ENCODE results near the gene LHX8.

LHX8 gene

DNA sequence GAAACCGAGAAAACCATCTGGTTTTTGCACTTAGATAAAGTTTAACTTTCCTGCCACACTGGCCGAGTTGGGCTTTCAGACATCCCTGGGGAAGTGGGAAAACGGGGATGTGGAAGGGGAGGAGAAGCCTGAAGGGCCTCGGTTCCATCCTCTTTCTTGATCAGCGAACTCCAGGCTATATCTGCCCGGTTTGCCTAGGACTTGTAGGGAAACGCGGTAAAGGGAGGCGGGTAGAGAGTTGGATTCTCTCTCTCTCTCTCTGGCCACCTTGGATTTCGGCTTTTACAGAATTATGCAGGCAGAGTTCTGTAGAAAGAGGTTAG is 4.6 kb upstream of the LHX8 start:
- peaks cover 90% of the 10 kb centered on the region for H3K27me3 Mint-ChIP-seq
- H3K9me3 Mint-ChIP-seq = no peaks in the 10 kb centered on the region
- H3K4me3 Mint-ChIP-seq = no peak overlapping the region
- no peak overlapping the region for H3K27ac Mint-ChIP-seq
- H3K4me1 Mint-ChIP-seq = peaks cover 2% of the 10 kb centered on the region
- peaks cover 4% of the 10 kb centered on the region for H3K36me3 Mint-ChIP-seq (ENCODE audit: low read depth)
- DNase-seq (no peak), ATAC-seq (no peak)

DNA sequence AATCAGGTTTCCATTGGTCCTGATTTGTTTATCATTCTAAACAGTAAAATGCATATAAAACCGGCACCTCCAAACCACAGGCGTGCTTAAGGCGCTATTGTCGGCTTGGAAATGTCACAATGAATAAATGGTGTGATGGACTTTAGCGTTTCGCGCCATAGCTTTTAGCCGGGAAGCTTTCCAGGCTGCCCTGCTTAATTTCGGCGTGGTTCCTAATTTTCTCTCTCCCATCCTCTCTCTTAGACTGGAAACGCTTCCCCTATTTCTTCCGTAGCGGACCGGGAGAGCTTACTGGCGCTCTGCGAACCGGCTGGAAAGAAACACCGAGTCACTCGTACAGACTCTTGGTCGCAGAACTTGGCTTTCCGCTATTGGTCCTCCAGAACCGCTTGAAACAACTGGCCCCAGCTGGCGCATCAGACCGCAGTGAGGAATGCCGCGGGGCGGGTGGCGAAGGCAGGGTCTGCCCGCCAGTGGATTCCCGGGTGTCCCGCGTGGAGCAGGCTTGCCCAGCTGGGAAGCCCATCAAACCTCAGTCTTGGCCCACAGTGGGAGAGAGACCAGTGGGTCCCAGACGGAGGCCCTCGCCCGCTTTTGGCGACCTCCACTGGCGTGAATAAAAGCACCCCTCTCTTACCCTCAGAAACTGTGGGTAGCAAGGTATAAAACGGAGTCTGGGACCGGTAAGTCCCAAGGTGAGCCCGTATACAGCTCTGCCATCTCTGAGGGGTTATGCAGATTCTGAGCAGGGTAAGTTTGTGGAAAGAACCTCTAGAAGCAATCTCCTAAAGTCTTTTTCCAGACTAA is 4.0 kb upstream of the LHX8 start:
- ATAC-seq (no peak), DNase-seq (no peak)
- Mint-ChIP-seq H3K36me3 (ENCODE audit: low read depth) (peaks cover 4% of the 10 kb centered on the region), H3K27ac (no peak overlapping the region), H3K4me1 (peaks cover 6% of the 10 kb centered on the region), H3K4me3 (no peak overlapping the region), H3K27me3 (peaks cover 92% of the 10 kb centered on the region), H3K9me3 (no peaks in the 10 kb centered on the region)

DNA sequence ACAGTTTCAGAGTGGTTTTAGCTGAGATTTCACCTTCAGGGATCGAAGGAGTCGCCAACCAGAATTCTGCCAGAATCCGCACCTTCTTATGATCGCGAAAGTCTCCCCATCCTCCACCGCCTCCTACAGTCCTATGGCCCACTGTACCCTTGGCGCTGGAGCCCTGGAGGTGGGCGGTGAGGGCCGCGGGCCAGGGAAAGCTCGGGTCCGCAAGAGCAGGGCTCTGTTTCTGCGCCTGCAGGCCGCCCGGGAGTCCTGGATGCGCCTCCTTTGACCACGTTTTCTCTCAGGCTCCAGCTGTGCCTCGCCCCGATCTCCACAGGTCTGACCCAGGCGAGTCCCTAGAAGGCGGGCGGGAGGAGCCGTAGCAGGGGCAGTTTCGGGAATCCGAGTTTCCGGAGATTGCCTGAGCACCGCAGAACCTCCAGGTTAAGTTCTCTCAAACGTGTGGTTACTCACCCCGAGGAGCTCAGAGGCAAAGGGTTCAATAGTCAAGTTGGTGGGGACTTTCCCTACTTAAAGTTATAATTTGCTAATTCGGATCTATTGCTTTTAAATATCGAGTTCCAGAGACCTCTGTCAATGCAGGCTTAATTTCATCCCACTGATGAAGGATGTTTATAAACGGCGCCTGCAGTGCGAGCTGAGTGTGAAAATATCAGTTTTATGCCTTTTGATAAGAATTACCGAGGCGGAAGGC is 3.2 kb upstream of the LHX8 start:
- H3K36me3 Mint-ChIP-seq (ENCODE audit: low read depth) = peaks cover 4% of the 10 kb centered on the region
- DNase-seq (no peak), ATAC-seq (no peak)
- H3K9me3 Mint-ChIP-seq = no peaks in the 10 kb centered on the region
- no peak overlapping the region for H3K27ac Mint-ChIP-seq
- H3K27me3 Mint-ChIP-seq = peaks cover 96% of the 10 kb centered on the region
- peaks cover 12% of the 10 kb centered on the region for H3K4me1 Mint-ChIP-seq
- H3K4me3 Mint-ChIP-seq = no peak overlapping the region

DNA sequence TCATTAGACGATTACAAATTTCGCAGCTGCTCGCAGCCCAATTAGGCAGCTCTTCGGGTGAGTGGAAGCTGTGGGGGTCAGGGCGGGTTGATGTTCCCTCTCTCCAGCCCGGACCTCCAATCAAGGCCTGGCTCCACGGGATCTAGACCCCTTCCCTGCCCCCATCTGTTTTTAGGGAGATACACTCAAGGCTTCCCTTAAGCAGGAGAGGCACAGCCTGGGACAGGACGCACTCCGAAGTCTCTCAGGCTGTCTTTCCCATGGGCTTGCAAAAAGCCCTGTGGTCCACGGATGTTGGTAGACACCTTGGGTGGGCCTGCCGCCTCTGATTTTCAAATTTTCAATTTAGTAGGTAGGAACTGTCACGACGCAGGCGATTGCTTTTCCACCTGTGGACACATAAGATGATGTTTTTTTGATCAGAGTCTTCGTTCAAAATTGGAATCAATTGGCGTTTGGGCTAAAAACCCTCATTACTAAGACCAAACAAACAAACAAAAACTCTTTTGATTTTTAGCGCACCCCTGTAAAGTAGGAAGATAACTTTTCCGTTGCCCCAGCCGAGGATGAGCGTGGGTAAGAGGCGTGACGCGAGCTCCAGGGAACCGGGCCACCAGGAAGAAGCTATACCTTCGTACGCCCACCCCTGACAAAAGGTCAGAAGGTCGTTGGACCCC is 2.5 kb upstream of the LHX8 start:
- Mint-ChIP-seq H3K4me1 (peaks cover 12% of the 10 kb centered on the region), H3K9me3 (no peaks in the 10 kb centered on the region), H3K4me3 (no peak overlapping the region), H3K27ac (no peak overlapping the region), H3K27me3 (peaks cover 94% of the 10 kb centered on the region), H3K36me3 (ENCODE audit: low read depth) (peaks cover 4% of the 10 kb centered on the region)
- DNase-seq = no peak
- ATAC-seq = no peak

GRCh38 chr1:75132242-75132811 is 1.9 kb upstream of the LHX8 start:
- no peak for ATAC-seq
- DNase-seq = no peak
- H3K36me3 Mint-ChIP-seq (ENCODE audit: low read depth) = peaks cover 4% of the 10 kb centered on the region
- H3K4me1 Mint-ChIP-seq = peaks cover 12% of the 10 kb centered on the region
- no peak overlapping the region for H3K27ac Mint-ChIP-seq
- H3K27me3 Mint-ChIP-seq = peaks cover 91% of the 10 kb centered on the region
- H3K9me3 Mint-ChIP-seq = no peaks in the 10 kb centered on the region
- no peak overlapping the region for H3K4me3 Mint-ChIP-seq

DNA sequence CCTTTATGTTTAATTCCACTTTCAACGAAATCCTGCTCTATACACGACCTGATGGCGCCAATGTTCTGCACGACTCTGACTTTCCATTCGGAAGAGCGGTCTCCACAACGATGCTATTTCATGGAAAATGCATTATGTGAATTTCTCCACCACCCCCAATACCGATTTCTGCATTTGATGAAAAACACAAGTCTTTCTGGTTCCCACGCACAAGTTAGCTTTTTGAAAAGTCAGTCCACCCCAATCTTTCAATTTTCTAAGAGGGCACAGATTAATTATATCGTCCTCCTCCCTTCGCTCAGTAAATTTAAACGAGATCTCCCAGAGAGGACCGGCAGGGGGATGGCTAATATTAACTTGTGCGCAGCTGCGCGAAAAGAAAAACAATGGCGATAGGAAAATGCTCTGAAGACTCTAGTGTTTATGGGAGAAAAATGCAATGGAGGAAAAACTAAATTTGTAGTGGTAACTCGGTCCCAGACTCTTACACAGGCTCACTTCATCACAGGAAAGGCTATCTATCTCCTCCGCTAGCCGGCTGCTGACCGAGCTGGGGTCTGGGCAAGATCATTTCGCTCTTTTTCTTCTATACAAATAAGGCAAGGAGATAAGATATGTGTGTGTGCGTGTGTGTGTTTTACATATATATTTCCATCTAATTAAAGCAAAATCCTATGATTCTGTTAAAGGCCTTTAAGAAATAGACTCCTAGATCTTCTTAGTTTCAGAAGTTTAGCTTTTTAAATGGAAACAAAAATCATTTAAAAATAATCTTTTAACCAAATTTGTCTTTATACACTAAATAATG is 1.2 kb upstream of the LHX8 start:
- no peak overlapping the region for H3K27ac Mint-ChIP-seq

DNA sequence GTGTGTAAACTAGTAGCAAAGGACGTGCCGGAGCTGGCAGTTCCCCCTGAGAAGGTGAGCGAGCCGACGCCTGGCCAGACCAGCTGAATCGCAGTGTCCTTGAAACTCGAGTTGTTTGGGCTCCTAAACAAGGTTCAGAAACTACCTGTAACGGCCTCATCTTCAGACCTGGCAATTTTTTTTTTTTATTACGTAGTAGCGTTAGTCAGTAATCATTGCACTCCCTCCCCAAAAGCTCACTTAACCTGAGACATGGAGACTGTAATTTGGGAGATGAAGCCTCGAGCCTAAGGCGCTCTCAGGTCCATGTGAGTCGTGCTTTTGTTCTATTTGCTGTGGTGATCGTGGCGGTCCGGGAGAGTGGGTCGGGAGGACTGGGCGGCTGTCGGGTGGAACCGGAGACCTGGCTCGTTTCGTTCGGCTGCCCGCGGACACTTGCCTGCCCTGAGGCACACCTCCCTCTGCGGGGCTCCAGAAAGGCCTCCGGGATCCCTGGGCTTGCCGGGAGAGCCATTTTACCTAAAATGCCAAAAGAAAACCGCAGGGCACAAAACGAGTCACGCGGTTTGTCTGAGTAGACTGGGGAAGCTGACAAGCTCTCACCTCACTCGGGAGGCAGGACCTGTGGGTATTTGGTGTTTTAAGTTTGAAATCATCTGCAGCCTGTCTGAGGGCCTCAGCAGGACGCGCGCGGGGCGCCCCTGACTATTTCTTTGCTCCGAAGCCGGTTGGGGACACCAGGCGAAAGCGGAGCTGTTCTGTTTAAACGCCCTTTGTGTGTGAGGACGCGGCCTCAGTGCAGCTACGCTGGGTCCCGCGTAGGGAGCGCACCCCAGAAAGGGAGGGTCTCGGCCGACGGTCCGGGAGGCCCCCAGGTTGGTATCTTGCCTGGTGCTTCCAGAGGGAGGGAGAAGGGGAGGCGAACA is 722 bp downstream of the LHX8 start:
- ATAC-seq (peak; percentile 56), DNase-seq (no peak)
- Mint-ChIP-seq H3K4me3 (peak overlapping the region; percentile 74), H3K27me3 (peaks cover 85% of the 10 kb centered on the region), H3K36me3 (ENCODE audit: low read depth) (peaks cover 4% of the 10 kb centered on the region), H3K4me1 (peaks cover 12% of the 10 kb centered on the region), H3K27ac (no peak overlapping the region), H3K9me3 (no peaks in the 10 kb centered on the region)

More for the DNA sequence above, 1.2 kb upstream of the LHX8 start:
- Mint-ChIP-seq H3K4me1 (peaks cover 12% of the 10 kb centered on the region), H3K4me3 (no peak overlapping the region), H3K27me3 (peaks cover 91% of the 10 kb centered on the region), H3K9me3 (no peaks in the 10 kb centered on the region), H3K36me3 (ENCODE audit: low read depth) (peaks cover 4% of the 10 kb centered on the region)
- no peak for ATAC-seq
- DNase-seq = no peak

GRCh38 chr1:75135573-75136194 is 1.5 kb downstream of the LHX8 start:
- ATAC-seq (no peak), DNase-seq (no peak)
- peaks cover 82% of the 10 kb centered on the region for H3K27me3 Mint-ChIP-seq
- no peaks in the 10 kb centered on the region for H3K9me3 Mint-ChIP-seq
- no peak overlapping the region for H3K27ac Mint-ChIP-seq
- H3K4me3 Mint-ChIP-seq = peak overlapping the region; percentile 74
- H3K36me3 Mint-ChIP-seq (ENCODE audit: low read depth) = peaks cover 4% of the 10 kb centered on the region
- peaks cover 12% of the 10 kb centered on the region for H3K4me1 Mint-ChIP-seq

DNA sequence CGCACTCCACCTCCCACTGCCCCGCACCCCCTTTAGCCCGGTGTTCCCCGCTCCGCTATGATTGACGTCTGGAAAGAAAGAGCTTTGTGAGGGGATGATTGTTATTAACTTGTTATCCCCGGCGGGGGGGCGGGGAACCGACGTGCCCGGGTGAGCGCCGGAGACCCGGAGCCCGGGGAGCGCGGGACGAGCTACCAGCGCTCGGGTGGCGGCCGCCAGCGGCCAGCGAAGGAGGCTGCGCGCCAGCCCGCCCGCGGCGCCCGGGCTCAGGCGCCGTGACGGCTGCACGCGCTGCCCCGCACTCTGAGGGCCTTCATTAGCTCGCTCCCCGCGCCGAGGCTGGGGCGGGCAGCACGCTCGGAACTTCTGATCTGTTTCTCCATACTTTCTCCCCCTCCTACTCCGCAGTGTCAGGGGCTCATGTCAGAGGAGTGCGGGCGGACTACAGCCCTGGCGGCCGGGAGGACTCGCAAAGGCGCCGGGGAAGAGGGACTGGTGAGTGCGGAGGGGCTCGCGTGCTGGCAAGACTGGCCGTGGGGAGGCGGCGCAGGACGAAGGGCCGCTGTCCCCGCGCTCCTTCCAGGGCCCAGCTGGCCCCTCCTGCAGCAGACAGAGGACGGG is 2.1 kb downstream of the LHX8 start:
- H3K9me3 Mint-ChIP-seq = no peaks in the 10 kb centered on the region
- H3K27me3 Mint-ChIP-seq = peaks cover 76% of the 10 kb centered on the region
- peaks cover 12% of the 10 kb centered on the region for H3K4me1 Mint-ChIP-seq
- no peak for DNase-seq
- peak overlapping the region; percentile 74 for H3K4me3 Mint-ChIP-seq
- no peak overlapping the region for H3K27ac Mint-ChIP-seq
- H3K36me3 Mint-ChIP-seq (ENCODE audit: low read depth) = peaks cover 3% of the 10 kb centered on the region
- ATAC-seq = no peak

GRCh38 chr1:75136921-75137641 is 2.9 kb downstream of the LHX8 start:
- Mint-ChIP-seq H3K27ac (no peak overlapping the region), H3K36me3 (ENCODE audit: low read depth) (peaks cover 2% of the 10 kb centered on the region), H3K9me3 (no peaks in the 10 kb centered on the region), H3K27me3 (peaks cover 68% of the 10 kb centered on the region), H3K4me3 (no peak overlapping the region), H3K4me1 (peaks cover 12% of the 10 kb centered on the region)
- ATAC-seq (no peak), DNase-seq (no peak)

GRCh38 chr1:75152092-75152491 is 17.9 kb downstream of the LHX8 start:
- H3K4me3 Mint-ChIP-seq = no peak overlapping the region
- DNase-seq = no peak

GRCh38 chr1:75159154-75159553 is 25.0 kb downstream of the LHX8 start:
- Mint-ChIP-seq H3K36me3 (ENCODE audit: low read depth) (no peaks in the 10 kb centered on the region), H3K9me3 (no peaks in the 10 kb centered on the region), H3K27ac (no peak overlapping the region), H3K27me3 (peaks cover 4% of the 10 kb centered on the region), H3K4me1 (no peaks in the 10 kb centered on the region), H3K4me3 (no peak overlapping the region)
- DNase-seq = no peak
- ATAC-seq = no peak

More at GRCh38 chr1:75152092-75152491, 17.9 kb downstream of the LHX8 start:
- no peak for ATAC-seq
- Mint-ChIP-seq H3K36me3 (ENCODE audit: low read depth) (no peaks in the 10 kb centered on the region), H3K27me3 (no peaks in the 10 kb centered on the region), H3K9me3 (peaks cover 3% of the 10 kb centered on the region), H3K4me1 (no peaks in the 10 kb centered on the region), H3K27ac (no peak overlapping the region)
